DMS153 (cell line): ENCODE data around the gene BDH1.
"Not testable (repeated sequence)": the region's sequence is repeated elsewhere in the genome, so short reads cannot be mapped to it uniquely, and the experiment has no call there.

Source experiments
- DNase-seq: peaks from one replicate; lab custom pipeline; 2025; lab: John Stamatoyannopoulos, UW

The BDH1 gene

GRCh38 chr3:197486861-197487260 is 68.9 kb downstream of the BDH1 start:
- DNase-seq: no peak

- DNase-seq: no peak
Measured at GRCh38 chr3:197485143-197485542, 70.6 kb downstream of the BDH1 start.

GRCh38 chr3:197484204-197484901 is 71.4 kb downstream of the BDH1 start:
- DNase-seq: no peak

- no peak for DNase-seq
Measured at GRCh38 chr3:197482001-197482400, 73.8 kb downstream of the BDH1 start.

- DNase-seq: no peak
Measured at GRCh38 chr3:197480320-197480719, 75.4 kb downstream of the BDH1 start.

GRCh38 chr3:197478746-197479668 is 76.8 kb downstream of the BDH1 start:
- DNase-seq: no peak

- not testable (repeated sequence) for DNase-seq
Measured at GRCh38 chr3:197477816-197478215, 78.0 kb downstream of the BDH1 start.

- DNase-seq: no peak
Measured at GRCh38 chr3:197475997-197476525, 79.7 kb downstream of the BDH1 start.

GRCh38 chr3:197475514-197475913 is 80.3 kb downstream of the BDH1 start:
- no peak for DNase-seq

- no peak for DNase-seq
Measured at GRCh38 chr3:197472151-197472550, 83.6 kb downstream of the BDH1 start.

GRCh38 chr3:197471221-197472010 is 84.4 kb downstream of the BDH1 start:
- DNase-seq: no peak

- no peak for DNase-seq
Measured at GRCh38 chr3:197468866-197469382, 86.8 kb downstream of the BDH1 start.

GRCh38 chr3:197468167-197468566 is 87.6 kb downstream of the BDH1 start:
- DNase-seq: no peak

- no peak for DNase-seq
Measured at GRCh38 chr3:197466586-197467399, 89.0 kb downstream of the BDH1 start.

- DNase-seq: no peak
Measured at GRCh38 chr3:197465996-197466549, 89.7 kb downstream of the BDH1 start.

GRCh38 chr3:197465197-197465995 is 90.4 kb downstream of the BDH1 start:
- DNase-seq: no peak

- DNase-seq: no peak
Measured at GRCh38 chr3:197464794-197465193, 91.0 kb downstream of the BDH1 start.

- DNase-seq: no peak
Measured at GRCh38 chr3:197463279-197463678, 92.5 kb downstream of the BDH1 start.

GRCh38 chr3:197462808-197463207 is 93.0 kb downstream of the BDH1 start:
- no peak for DNase-seq

- DNase-seq: no peak
Measured at GRCh38 chr3:197460639-197461038, 95.1 kb downstream of the BDH1 start.
